H1 (cell line): ENCODE results near the gene PRDM10. TPM values are rescaled to one million over a fixed set of nuclear protein-coding genes. Genes with fewer than 3 reads are reported as not detected.

Experiments used
- ASH2L ChIP-seq: fragments of 200-600, 300-600 bp; sonication (generic); IDR thresholded peaks from one replicate; pipeline ENCODE4 v1.7.1; 2017; ENCODE audit warnings: low read length
- EGR1 ChIP-seq: IDR thresholded peaks from 2 replicates; pipeline ENCODE4 v1.6.1; 2011; ENCODE audit warnings: low read depth, low read length, borderline replicate concordance
- EZH2 ChIP-seq: fragments of 200-600 bp; sonication (generic); IDR thresholded peaks from 2 replicates; pipeline ENCODE4 v1.7.1; 2012; ENCODE audit warnings: low read depth, mild to moderate bottlenecking, moderate library complexity, low read length, inconsistent platforms; ENCODE audit not compliant: severe bottlenecking
- JUN ChIP-seq: IDR thresholded peaks from 2 replicates; pipeline ENCODE4 v1.6.1; 2011; ENCODE audit warnings: low read depth, mild to moderate bottlenecking, improper control_type of control experiment, low read length
- KDM1A ChIP-seq: fragments of 200-600, 300-600 bp; sonication (generic); IDR thresholded peaks from 2 replicates; pipeline ENCODE4 v1.7.1; 2016; ENCODE audit warnings: mild to moderate bottlenecking, low read length, borderline replicate concordance
- SIRT6 ChIP-seq: IDR thresholded peaks from one replicate; pipeline ENCODE4 v1.7.1; 2012; ENCODE audit warnings: low read length, inconsistent platforms
- TEAD4 ChIP-seq: IDR thresholded peaks from 2 replicates; pipeline ENCODE4 v1.6.1; 2012; ENCODE audit warnings: low read depth, low read length, inconsistent platforms, mixed read lengths
- polyA plus RNA-seq, 7 experiments: library from polyadenylated mRNA; depleted of rRNA in 3 of 7; stranded (reverse) in 5 of 7; unstranded in 2 of 7; fragments of >200 nt in 5 of 7; fragments of 200-250 nt in 2 of 7; gene quantifications; 1 replicate in 5 of 7; 2 replicates in 1 of 7; 4 replicates in 1 of 7; pipeline versions ENCODE4 v1.2.1 to v1.2.3, GENCODE V29; 2011 to 2013; ENCODE audit warnings: missing spikeins in 2 of 7, mixed read lengths in 2 of 7
- total RNA-seq: library from RNA; stranded (reverse); fragmentation: NEBNext Ultra II Directional; extraction: Animal tissue kit (Norgen Biotek cat#: 25700); gene quantifications from 2 replicates; pipeline ENCODE4 v1.2.1, GENCODE V29; 2021

Gene PRDM10
- total and polyA plus RNA-seq, 2 of the 8 experiments (the other 6 are each of a cell fraction or from before 2014, with no cell fraction given) = 15.5 to 19.2 TPM

DNA sequence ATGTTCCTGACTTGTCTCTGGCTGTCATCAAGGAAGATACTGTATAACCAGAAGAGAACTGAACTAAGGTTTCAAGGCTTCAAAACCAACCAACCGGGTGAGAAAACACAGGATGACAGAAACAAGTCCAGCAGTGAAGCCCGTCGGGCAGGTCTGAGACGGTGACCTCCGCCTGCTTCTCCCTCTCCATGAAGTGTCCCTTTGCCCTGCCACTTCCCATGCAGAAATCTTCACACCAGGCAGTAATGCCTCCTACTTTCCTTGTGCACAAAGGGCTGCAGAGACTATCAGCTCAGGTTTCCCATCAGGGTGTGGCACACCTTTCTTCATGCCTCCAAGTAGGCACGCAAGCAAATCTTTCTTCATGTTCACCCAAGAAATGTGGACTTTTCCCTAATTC is 24.2 kb downstream of the PRDM10 start (continued):
- TF ChIP-seq KDM1A (no peak), JUN (no peak), EGR1 (no peak), ASH2L (no peak), SIRT6 (no peak), TEAD4 (no peak), EZH2 (no peak)
